Measurements from ENCODE around the gene TRAF1.

DNA sequence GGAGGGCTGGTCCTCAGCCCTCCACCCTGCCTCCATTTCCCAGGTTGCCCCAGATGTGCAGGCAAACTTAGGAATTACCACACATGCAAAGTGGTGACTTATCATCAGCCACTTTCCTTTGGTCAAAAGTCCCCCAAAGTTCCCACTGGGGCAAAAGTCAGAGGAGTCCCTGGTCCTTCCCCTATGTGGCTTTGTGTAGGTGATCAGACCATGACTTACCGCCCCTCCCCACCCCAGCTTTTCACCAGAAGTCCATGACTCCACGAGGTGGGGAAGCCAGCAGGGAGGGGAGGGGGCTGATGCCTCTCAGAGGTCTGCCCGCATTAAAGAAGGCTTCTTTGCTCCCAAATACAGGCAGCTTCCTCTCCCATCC lies 5.8 kb downstream of the TRAF1 start:
- TF ChIP-seq CTCF (IDR thresholded peaks at IDR 0.05; ENCODE audit: insufficient read depth, low read length, poor library complexity, severe bottlenecking) = no peak
- no peak for TF ChIP-seq EZH2phosphoT487 (conservative IDR thresholded peaks at IDR 0.05; ENCODE audit: low read length)

Data from SU-DHL-6 (cell line).